Activated CD4-positive, CD25-positive, alpha-beta regulatory T cell (primary cell): Measurements from ENCODE around the gene URM1.

Experiments used
- DNase-seq, 4 experiments: peaks; one replicate each; lab custom pipeline; 2025; lab: John Stamatoyannopoulos, UW

The URM1 gene

DNA sequence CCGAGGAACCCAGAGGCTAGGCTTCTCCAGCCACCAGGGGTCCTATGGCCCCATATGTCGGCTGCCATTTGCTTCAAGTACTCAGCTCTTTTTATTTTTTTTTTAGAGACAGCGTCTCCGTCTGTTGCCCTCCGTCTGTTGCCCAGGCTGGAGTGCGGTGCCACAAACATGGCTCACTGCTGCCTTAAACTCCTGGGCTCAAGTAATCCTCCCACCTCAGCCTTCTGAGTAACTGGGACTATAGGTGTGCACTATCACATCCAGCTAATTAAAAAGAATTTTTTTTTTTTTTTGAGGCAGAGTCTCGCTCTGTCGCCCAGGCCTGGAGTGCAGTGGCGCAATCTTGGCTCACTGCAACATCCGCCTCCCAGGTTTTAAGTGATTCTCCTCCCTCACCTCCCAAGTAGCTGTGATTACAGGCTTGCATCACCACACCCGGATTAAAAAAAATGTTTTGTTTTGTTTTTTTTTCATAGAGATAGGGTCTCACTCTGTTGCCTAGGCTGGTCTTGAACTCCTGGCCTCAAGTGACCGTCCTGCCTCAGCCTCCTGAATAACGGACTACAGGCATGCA is 58.4 kb downstream of the URM1 start:
- no peak for DNase-seq

DNA sequence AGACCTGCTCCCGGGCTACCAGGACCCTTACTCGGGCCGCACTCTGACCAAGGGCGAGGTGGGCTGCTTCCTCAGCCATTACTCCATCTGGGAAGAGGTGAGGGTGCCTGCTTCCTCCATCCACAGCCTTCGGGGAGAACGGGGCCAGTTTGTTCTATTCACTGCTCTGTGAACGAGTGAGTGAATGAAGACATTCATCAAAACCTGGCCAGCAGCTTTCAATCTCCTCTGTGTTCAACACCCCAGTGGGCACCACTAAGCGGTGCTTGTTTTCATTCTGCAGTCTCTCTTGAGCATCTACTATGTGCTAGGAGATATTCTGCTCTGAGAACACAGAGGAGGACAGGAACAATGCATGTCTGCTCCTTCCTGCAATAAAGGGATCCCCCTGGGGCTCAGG is 60.0 kb downstream of the URM1 start:
- no peak for DNase-seq

- no peak for DNase-seq
Measured at GRCh38 chr9:128434340-128434739, 63.2 kb downstream of the URM1 start.

DNA sequence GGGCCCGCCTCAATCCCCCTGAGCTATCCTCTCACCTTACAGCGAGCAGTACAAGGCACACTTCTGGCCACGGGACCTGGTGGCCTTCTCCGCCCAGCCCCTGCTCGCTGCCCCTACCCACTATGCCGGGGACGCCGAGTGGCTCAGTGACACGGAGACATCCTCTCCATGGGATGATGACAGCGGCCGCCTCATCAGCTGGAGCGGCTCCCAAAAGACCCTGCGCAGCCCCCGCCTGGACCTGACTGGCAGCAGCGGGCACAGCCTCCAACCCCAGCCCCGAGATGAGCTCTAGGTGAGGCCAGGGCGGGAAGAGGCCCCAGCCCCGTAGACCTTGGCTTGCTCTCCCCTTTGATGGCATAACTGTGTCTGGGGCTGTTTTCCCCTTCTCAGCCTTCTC is 64.4 kb downstream of the URM1 start:
- no peak for DNase-seq

GRCh38 chr9:128438343-128439109 is 67.4 kb downstream of the URM1 start:
- DNase-seq = peak; percentile 63 to 81 (median 70)

- no peak for DNase-seq
Measured at GRCh38 chr9:128439273-128439672, 68.1 kb downstream of the URM1 start.
